AG20443 (cell line): ENCODE data around the gene GUCY1A2.

Source experiments
- DNase-seq: peaks from one replicate; pipeline ENCODE4 v3.0.0; 2012; ENCODE audit warnings: low spot score, mixed read lengths

GUCY1A2 gene

GRCh38 chr11:106998116-106998915, 20.0 kb downstream of the GUCY1A2 start:
- peak; percentile 11 for DNase-seq

GRCh38 chr11:106997227-106997626, 21.0 kb downstream of the GUCY1A2 start:
- DNase-seq: no peak

- no peak for DNase-seq
Measured at GRCh38 chr11:106996691-106997090, 21.6 kb downstream of the GUCY1A2 start.

- no peak for DNase-seq
Measured at GRCh38 chr11:106990331-106990730, 27.9 kb downstream of the GUCY1A2 start.

- DNase-seq: no peak
Measured at GRCh38 chr11:106989078-106989455, 29.2 kb downstream of the GUCY1A2 start.

GRCh38 chr11:106988151-106989077, 29.9 kb downstream of the GUCY1A2 start:
- peak; percentile 17 for DNase-seq

GRCh38 chr11:106986673-106987072, 31.6 kb downstream of the GUCY1A2 start:
- no peak for DNase-seq

- peak; percentile 32 for DNase-seq
Measured at GRCh38 chr11:106986261-106986660, 32.0 kb downstream of the GUCY1A2 start.

- no peak for DNase-seq
Measured at GRCh38 chr11:106983991-106984390, 34.3 kb downstream of the GUCY1A2 start.

- DNase-seq: no peak
Measured at GRCh38 chr11:106983261-106983660, 35.0 kb downstream of the GUCY1A2 start.

GRCh38 chr11:106974831-106975230, 43.4 kb downstream of the GUCY1A2 start:
- no peak for DNase-seq

GRCh38 chr11:106971864-106972263, 46.4 kb downstream of the GUCY1A2 start:
- DNase-seq: no peak

- no peak for DNase-seq
Measured at GRCh38 chr11:106969644-106970355, 48.5 kb downstream of the GUCY1A2 start.

- DNase-seq: no peak
Measured at GRCh38 chr11:106962995-106963394, 55.3 kb downstream of the GUCY1A2 start.

- DNase-seq: peak; percentile 30
Measured at GRCh38 chr11:106961518-106961917, 56.8 kb downstream of the GUCY1A2 start.

GRCh38 chr11:106961048-106961447, 57.2 kb downstream of the GUCY1A2 start:
- no peak for DNase-seq

- no peak for DNase-seq
Measured at GRCh38 chr11:106959800-106960199, 58.5 kb downstream of the GUCY1A2 start.

- DNase-seq: no peak
Measured at GRCh38 chr11:106959386-106959785, 58.9 kb downstream of the GUCY1A2 start.

GRCh38 chr11:106958517-106959248, 59.6 kb downstream of the GUCY1A2 start:
- no peak for DNase-seq

- no peak for DNase-seq
Measured at GRCh38 chr11:106957030-106957482, 61.2 kb downstream of the GUCY1A2 start.

GRCh38 chr11:106950067-106950491, 68.2 kb downstream of the GUCY1A2 start:
- DNase-seq: no peak
